Activated T-helper 1 cell treated with Interleukin-2 at 50 U/mL for 16 hours (primary cell): ENCODE measurements around the gene MECP2.

Experiments used
- DNase-seq: peaks from one replicate; pipeline ENCODE4 v3.0.0-alpha.2; 2020; ENCODE audit warnings: low read depth

MECP2 gene

DNA sequence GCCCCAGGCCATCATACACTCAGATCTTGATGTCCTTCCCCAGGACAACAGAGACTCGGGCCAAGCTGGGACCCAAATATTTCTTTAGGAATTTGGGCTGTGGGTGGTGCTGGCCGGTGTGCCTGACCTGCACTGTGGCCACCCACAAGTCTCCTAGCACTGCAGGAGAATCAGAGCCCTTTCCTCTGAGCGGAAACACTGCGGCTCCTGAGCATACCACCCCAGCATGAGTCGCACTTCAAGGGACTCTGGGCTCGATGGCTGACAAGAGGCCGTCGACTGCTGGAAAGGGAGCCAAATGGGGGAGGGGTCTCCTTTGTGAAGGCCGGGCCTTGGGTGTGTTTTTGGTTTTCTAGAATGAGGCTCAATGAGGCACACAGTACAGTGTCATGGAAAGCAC is 64.9 kb downstream of the MECP2 start:
- DNase-seq, result no peak

- no peak for DNase-seq
Observed at GRCh38 chrX:154032160-154032559, 65.4 kb downstream of the MECP2 start.

- no peak for DNase-seq
Observed at GRCh38 chrX:154030715-154031305, 66.7 kb downstream of the MECP2 start.

- DNase-seq, result no peak
Observed at GRCh38 chrX:154030266-154030665, 67.3 kb downstream of the MECP2 start.

DNA sequence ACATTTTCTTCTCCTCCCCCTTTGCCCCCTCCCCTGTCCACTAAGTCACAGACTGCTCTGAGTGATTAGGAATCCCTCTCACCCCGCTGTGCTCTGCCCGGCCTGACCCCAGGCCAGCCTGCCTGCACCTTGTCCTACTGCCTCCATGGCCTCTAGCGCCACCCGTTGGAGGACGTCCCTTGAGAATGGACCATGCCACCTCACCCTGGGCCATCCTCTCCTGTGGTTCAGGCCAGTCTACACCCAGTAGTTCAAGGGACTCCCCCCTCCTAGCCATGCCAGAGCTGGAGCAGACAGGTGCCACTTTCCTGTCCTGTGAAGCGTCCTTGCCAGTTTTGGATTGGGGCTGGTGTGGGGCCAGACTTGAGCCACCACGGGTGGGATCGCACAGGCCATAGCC is 68.1 kb downstream of the MECP2 start:
- no peak for DNase-seq

DNA sequence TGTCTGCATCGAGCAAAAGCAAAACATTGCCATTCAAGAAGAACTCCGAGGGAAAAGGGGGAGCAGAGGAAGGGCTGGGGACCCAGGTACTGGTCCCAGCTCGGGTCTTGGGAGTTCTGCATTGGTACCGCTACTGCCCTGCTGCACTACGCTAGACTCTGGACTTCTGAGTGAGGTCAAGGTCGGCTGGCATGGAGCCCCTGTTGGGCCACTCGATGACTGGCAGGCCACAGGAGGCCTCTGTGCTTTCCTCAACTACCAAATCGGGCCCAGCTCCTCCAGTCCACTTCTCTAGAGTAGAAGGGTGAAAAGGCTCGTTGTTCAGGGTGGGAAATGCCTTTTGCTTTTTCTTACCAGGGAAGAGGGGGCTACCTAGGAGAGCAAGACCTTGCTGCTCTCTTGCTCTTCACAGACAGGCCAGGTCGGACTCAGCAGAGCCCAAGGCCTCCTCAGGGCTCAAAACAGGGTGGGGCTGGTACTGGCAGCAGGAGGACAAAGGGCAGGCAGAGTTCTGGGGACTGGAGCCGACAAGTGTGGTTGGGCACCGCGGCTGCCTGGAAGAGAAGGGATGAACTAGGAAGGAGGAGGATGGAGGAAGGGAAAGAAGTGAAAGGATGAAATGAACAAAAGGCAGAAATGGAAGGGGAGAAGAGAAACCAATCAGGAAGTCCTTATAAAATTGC is 68.9 kb downstream of the MECP2 start:
- DNase-seq, result no peak

- DNase-seq, result no peak
Observed at GRCh38 chrX:154027986-154028385, 69.5 kb downstream of the MECP2 start.

- no peak for DNase-seq
Observed at GRCh38 chrX:154027022-154027402, 70.5 kb downstream of the MECP2 start.

DNA sequence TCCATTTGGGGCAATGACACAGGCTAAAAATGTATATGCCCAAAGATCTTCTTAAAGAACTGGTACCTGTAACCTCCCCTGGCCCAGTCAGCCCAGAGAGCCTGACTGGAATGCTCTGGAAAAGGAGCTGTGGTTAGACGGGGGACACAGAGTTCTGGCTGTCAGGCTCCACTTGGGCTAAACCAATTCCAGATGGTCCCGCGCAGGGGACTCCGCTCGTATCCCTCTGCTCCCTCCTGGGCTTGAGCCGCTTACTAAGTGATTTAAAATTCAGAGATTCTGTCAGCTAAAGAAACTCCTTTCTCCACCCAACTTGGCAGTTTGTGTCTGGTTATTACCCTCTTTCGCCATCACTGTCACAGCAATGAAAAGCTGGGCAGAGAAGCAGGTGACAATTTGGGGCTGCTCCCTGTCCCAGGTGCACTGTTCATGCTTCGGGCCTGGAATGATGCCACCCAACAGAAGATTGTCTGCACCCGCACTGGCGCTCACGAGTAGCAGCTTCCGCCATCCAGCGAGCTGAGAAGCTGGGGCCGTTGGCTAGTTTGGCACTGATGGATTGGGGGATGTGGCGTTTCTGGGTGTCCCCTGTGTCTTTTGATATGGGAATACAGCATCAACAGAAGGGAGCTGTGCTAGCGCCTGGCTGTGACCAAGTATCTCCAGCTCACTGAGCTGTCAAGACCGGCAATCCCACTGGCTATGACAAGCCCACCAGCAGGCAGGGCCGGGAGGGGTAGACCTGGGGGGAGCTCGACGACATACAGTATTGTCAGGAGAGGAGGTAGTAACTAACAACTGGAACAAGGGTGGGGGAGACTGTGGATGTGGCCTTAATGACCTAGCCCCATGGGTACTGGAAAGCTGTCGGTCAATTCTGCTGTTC is 71.1 kb downstream of the MECP2 start:
- no peak for DNase-seq

DNA sequence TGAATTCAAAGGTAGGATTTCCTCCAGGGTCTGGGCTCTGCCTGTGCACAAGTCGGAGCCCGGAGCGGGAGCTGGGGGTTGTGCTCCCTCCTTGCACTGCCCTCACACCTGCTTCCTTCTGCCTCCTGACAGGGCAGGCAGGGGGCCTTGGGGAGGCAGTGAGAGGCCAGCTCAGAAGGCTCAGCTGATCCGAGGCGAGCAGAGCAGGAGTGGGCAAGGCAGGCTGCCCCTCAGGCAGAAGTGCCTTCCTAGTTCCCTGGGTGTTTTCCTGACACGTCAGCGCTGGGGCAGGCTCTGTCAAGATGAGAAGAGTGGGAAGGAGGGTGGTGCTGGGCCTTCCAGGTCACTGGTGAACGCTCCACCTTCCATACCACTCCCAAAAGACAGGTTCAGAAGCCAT is 72.3 kb downstream of the MECP2 start:
- no peak for DNase-seq

DNA sequence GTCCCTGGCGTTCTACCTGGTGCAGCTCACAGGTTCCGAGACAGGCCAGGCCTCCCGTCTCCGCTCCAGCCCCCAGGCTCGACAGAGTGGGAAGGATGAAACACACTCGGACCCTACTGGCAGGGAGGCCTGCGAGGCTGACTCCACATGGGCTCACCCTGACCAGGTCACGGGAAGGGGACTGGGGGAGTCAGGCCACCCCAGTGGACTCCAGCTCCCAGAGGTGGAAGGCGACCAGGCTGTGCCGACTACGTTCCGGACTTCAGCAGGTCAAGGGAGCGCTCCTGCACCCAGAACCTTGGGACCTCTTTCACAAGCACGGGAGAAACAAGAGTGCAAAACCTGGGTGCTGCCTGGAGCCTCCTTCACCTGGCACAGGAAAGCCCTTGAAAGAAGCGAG is 73.2 kb downstream of the MECP2 start:
- DNase-seq, result no peak

GRCh38 chrX:154023276-154024000 is 74.1 kb downstream of the MECP2 start:
- DNase-seq, result no peak

- DNase-seq, result no peak
Observed at GRCh38 chrX:154022108-154022507, 75.4 kb downstream of the MECP2 start.

- no peak for DNase-seq
Observed at GRCh38 chrX:154021131-154021611, 76.3 kb downstream of the MECP2 start.

DNA sequence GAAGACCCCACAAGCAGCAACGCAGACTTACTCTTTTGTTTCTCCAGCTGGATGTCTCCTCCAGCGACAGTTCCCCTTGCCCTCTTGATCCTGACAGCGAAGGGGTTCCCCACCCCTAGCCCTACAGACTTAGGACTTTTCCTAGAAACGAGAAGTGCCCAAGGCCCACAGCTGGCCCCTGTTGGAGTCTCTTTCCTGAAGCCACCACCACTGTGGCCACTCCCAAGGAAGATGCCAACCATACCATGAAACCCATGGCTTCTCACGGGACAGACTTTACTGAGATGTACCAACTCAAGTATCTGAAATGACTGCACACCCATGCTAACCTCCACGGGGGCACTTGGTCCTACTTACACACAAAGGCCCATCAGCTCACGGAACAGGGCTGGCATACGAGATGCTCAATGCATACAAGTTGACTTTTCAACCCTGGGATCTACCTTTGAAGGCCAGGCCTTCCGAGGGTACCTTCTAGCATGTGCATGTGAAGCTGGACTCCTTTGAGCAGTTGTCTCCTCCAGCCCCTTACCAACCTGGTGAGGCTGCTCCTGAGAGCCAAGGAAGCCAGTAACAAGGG is 76.9 kb downstream of the MECP2 start:
- DNase-seq, result no peak

GRCh38 chrX:154019633-154020528 is 77.6 kb downstream of the MECP2 start, which contains the start of gene IRAK1:
TSS of gene IRAK1 (minus strand) at chrX:154019902. CDS start at chrX:154019812, 90 bp downstream.
- DNase-seq, result peak; percentile 48

- no peak for DNase-seq
Observed at GRCh38 chrX:154019061-154019621, 78.4 kb downstream of the MECP2 start.

DNA sequence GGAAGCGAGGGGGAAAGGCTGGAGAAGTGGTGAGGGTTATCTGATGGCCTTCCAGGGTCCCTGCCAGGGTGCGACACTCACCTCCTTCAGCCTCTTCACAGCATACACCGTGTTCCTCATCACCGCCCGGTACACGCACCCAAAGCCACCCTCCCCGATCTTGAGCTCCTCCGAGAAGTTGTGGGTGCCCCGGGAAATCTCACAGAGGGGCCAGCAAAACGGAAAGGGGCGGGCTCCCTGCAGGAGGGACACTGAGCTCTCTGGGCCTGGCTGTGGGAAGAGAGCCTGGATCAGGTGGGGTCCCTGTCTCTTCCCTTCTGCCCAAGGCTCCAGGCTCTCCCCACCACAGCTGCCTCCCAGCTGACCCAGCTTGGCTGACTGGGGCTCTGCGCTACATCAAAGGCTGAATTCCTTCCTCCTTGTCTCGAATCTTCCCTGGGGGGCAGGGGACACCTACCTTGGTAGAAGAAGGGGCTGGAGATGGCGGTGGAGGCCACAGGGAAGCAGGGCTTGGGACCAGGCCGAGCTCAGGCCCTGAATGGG is 78.9 kb downstream of the MECP2 start:
- DNase-seq, result no peak

DNA sequence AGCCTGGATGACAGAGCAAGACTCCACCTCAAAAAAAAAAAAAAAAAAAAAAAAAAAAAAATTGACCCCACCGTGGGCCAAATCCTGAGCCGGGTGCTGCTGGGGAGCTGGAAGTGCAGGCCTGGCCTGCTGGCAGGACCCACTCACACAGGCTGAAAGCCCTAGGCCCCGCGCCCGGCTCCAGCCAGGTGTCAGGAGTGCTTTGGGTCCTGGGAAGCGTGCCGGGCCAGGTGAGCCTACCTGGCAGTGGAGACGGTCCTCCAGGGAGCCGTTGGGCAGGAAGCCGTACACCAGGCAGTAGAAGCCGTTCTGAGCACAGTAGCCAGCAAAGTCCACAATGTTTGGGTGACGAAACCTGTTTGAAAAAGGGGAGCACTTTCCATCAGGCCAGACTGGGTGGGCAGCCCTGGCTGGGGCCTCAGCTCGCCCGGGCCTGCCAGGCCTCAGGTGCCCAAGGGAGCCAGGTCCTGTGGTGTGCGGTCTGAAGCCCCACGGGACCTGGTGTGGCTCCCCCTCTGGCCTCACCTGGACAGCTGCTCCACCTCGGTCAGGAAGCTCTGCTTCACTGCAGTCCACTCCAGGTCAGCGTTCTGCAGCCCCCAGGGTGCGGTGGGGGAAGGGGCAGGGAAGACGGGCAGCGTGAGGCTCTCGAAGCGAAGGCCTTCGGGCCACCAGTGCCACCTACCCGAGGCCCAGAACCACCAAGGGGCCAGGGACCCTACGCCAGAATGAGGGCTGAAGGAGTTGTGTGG is 79.6 kb downstream of the MECP2 start:
- DNase-seq, result no peak
